Stimulated activated CD8-positive, alpha-beta memory T cell treated with anti-CD3 and anti-CD28 coated beads, Interleukin-2, amount 100 ng/mL, for 1 hour (primary cell): ENCODE data around the gene ATG14.
"Not testable (repeated sequence)": the region's sequence is repeated elsewhere in the genome, so short reads cannot be mapped to it uniquely, and the experiment has no call there.

Source experiments
- DNase-seq, 2 donors: peaks; one replicate each; pipeline ENCODE4 v3.0.0-alpha.2; 2020; ENCODE audit warnings: low read depth in 2 of 2

Gene ATG14

GRCh38 chr14:55433880-55434804 is 22.5 kb upstream of the ATG14 start:
- no peak for DNase-seq

- DNase-seq, result no peak
These were observed 21.0 kb upstream of the ATG14 start for GRCh38 chr14:55432628-55433027.

- DNase-seq, result no peak
These were observed 18.5 kb upstream of the ATG14 start for GRCh38 chr14:55430024-55430690.

GRCh38 chr14:55427439-55427838 is 15.8 kb upstream of the ATG14 start:
- DNase-seq, result no peak

GRCh38 chr14:55426891-55427290 is 15.3 kb upstream of the ATG14 start:
- no peak for DNase-seq

GRCh38 chr14:55425091-55425490 is 13.5 kb upstream of the ATG14 start:
- no peak for DNase-seq

- no peak for DNase-seq
These were observed 12.3 kb upstream of the ATG14 start for GRCh38 chr14:55423969-55424368.

GRCh38 chr14:55422338-55422737 is 10.7 kb upstream of the ATG14 start:
- not testable (repeated sequence) for DNase-seq

- no peak for DNase-seq
These were observed 8.0 kb upstream of the ATG14 start for GRCh38 chr14:55419663-55420062.

- no peak for DNase-seq
These were observed 6.8 kb upstream of the ATG14 start for GRCh38 chr14:55418411-55418810.

- DNase-seq, result no peak
These were observed 6.3 kb upstream of the ATG14 start for GRCh38 chr14:55417955-55418354.

GRCh38 chr14:55416866-55417265 is 5.2 kb upstream of the ATG14 start:
- no peak for DNase-seq

- no peak for DNase-seq
These were observed 2.9 kb upstream of the ATG14 start for GRCh38 chr14:55414551-55414950.

GRCh38 chr14:55412676-55413075 is 1.0 kb upstream of the ATG14 start:
- no peak for DNase-seq

GRCh38 chr14:55410876-55411275 is 754 bp downstream of the ATG14 start:
- no peak for DNase-seq

GRCh38 chr14:55404173-55404854 is 7.3 kb downstream of the ATG14 start:
- no peak for DNase-seq

GRCh38 chr14:55401751-55402150 is 9.9 kb downstream of the ATG14 start:
- DNase-seq, result no peak

- no peak for DNase-seq
These were observed 11.8 kb downstream of the ATG14 start for GRCh38 chr14:55399852-55400251.

GRCh38 chr14:55399183-55399582 is 12.4 kb downstream of the ATG14 start:
- DNase-seq, result no peak

GRCh38 chr14:55398679-55399078 is 13.0 kb downstream of the ATG14 start:
- DNase-seq, result no peak

- DNase-seq, result no peak
These were observed 22.3 kb downstream of the ATG14 start for GRCh38 chr14:55389330-55389729.

- DNase-seq, result no peak
These were observed 23.5 kb downstream of the ATG14 start for GRCh38 chr14:55388160-55388559.

- no peak for DNase-seq
These were observed 24.5 kb downstream of the ATG14 start for GRCh38 chr14:55387121-55387520.
